ENCODE data around the gene GNG11.

Gene GNG11

DNA sequence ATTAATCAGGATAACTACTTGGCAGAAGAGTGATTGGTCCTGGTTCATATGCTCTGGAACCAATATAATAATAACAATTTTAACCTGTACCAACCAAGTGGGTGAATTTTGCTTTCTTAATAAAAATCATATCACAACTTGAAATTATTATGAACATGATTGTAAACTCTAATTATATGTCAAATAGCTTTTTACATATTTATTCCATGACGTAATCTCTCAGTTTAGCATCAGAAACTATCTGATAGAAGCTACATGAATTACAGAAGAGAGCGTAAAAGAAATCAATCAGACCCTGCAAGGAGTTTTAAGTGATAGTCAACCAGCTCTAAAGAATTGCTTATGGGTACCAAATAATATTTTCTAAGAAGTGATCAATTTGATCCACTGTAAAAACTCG, 10.1 kb downstream of the GNG11 start:
- Histone ChIP-seq H3K9me3 (ENCODE audit: control insufficient read depth in 1 of 2, low read length in 2 of 2) (no peaks in the 10 kb centered on the region), H3K4me1 (ENCODE audit: control insufficient read depth in 1 of 2, insufficient read depth in 2 of 2, low read length in 2 of 2) (peaks cover 0 to 18% of the 10 kb centered on the region in 2 donors), H3K27ac (ENCODE audit: low read length) (no peak overlapping the region), H3K4me3 (ENCODE audit: low read depth in 1 of 2, low read length in 2 of 2) (no peak overlapping the region), H3K36me3 (ENCODE audit: control insufficient read depth in 1 of 2, insufficient read depth in 2 of 2, low read length in 2 of 2) (no peaks in the 10 kb centered on the region), H3K27me3 (ENCODE audit: low read depth, low read length) (no peaks in the 10 kb centered on the region)

DNA sequence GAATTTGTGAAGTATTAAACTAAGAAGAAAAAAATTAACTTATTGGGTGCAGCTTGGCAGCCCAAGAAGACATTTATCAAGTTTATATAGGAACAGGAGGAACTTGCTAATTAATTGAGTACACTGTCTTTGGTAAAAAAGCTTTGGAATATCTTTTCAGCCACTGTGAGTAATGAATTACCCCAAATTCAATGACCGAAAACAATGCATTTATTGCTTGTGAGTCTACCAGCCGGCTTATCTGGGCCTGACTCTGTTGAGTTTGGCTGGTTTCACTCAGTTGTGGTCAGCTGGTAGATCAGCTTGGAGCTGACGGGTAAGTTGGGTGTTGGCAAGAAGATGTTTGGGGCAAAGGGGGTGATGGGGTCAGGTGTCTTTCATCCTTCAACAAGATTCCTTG, 11.6 kb downstream of the GNG11 start:
- H3K27ac ChIP-seq (ENCODE audit: low read length) = no peak overlapping the region

DNA sequence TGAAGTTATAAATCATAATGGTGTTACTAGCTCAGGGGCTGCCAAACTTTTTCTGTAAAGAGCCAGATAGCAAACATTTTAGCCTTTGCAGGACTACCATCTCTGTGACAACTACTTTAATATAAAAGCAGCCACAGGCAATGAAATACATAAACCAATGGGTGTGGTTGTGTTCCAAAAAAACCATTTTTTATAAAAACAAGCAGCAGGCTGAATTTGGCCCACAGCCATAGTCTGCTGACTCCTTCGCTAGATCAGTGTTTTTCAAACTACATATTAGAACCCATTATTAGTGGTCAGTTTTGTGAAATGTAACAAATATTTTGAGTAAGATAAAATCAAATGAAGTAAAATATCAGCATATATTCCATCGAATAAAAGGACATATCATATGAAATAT, 13.6 kb downstream of the GNG11 start:
- H3K9me3 ChIP-seq (ENCODE audit: control insufficient read depth in 1 of 2, low read length in 2 of 2) = no peaks in the 10 kb centered on the region
- H3K4me3 ChIP-seq (ENCODE audit: low read depth in 1 of 2, low read length in 2 of 2) = no peak overlapping the region
- H3K4me1 ChIP-seq (ENCODE audit: control insufficient read depth in 1 of 2, insufficient read depth in 2 of 2, low read length in 2 of 2) = peaks cover 0 to 8% of the 10 kb centered on the region in 2 donors
- H3K36me3 ChIP-seq (ENCODE audit: control insufficient read depth in 1 of 2, insufficient read depth in 2 of 2, low read length in 2 of 2) = no peaks in the 10 kb centered on the region
- no peak overlapping the region for H3K27ac ChIP-seq (ENCODE audit: low read length)
- H3K27me3 ChIP-seq (ENCODE audit: low read depth, low read length) = no peaks in the 10 kb centered on the region

More for the DNA sequence above, 11.6 kb downstream of the GNG11 start:
- no peak overlapping the region for H3K4me3 ChIP-seq (ENCODE audit: low read depth in 1 of 2, low read length in 2 of 2)
- H3K9me3 ChIP-seq (ENCODE audit: control insufficient read depth in 1 of 2, low read length in 2 of 2) = no peaks in the 10 kb centered on the region
- H3K27me3 ChIP-seq (ENCODE audit: low read depth, low read length) = no peaks in the 10 kb centered on the region
- no peaks in the 10 kb centered on the region for H3K36me3 ChIP-seq (ENCODE audit: control insufficient read depth in 1 of 2, insufficient read depth in 2 of 2, low read length in 2 of 2)
- H3K4me1 ChIP-seq (ENCODE audit: control insufficient read depth in 1 of 2, insufficient read depth in 2 of 2, low read length in 2 of 2) = peaks cover 0 to 8% of the 10 kb centered on the region in 2 donors

DNA sequence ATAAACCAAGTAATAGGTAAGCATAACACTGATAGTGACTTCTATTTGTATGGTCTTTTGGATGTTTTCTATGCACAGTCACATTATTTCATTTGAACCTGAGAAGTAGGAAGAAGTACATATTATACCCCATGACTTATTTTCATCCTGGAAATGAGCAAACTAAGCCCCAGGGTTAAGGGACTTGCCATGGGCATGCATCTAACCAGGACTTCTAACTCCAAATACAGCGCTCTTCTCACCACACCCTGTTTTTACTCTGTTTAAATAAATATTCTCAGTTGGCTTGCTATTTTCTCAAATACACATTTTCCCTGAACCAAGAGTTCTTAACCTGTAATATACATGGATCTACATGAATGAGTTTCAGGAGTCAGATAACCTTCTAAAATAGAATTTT, 16.3 kb downstream of the GNG11 start:
- Histone ChIP-seq H3K9me3 (ENCODE audit: control insufficient read depth in 1 of 2, low read length in 2 of 2) (no peaks in the 10 kb centered on the region), H3K36me3 (ENCODE audit: control insufficient read depth in 1 of 2, insufficient read depth in 2 of 2, low read length in 2 of 2) (no peaks in the 10 kb centered on the region), H3K4me1 (ENCODE audit: control insufficient read depth in 1 of 2, insufficient read depth in 2 of 2, low read length in 2 of 2) (peaks cover 0 to 8% of the 10 kb centered on the region in 2 donors), H3K27me3 (ENCODE audit: low read depth, low read length) (no peaks in the 10 kb centered on the region), H3K4me3 (ENCODE audit: low read depth in 1 of 2, low read length in 2 of 2) (no peak overlapping the region), H3K27ac (ENCODE audit: low read length) (no peak overlapping the region)

DNA sequence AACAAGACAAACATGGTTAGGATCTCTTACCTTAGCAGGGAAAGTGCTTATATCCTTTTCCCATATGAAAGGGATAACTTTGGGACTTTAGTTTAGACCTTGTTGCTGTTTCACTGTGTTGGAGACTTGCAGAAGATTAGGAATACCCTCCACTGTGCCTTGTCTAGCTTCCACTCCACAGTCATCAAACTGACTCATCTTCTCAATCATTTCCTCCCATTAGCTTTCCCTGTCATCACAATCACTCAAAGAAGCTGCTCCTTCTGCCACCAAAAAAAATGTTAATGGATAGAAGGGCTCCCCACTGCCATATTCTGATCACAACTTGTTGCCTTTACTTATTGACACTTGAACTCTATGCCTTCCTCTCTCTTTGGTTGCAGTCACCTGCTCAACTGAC, 16.8 kb downstream of the GNG11 start:
- Histone ChIP-seq H3K4me1 (ENCODE audit: control insufficient read depth in 1 of 2, insufficient read depth in 2 of 2, low read length in 2 of 2) (peaks cover 0 to 8% of the 10 kb centered on the region in 2 donors), H3K9me3 (ENCODE audit: control insufficient read depth in 1 of 2, low read length in 2 of 2) (no peaks in the 10 kb centered on the region), H3K27me3 (ENCODE audit: low read depth, low read length) (no peaks in the 10 kb centered on the region), H3K36me3 (ENCODE audit: control insufficient read depth in 1 of 2, insufficient read depth in 2 of 2, low read length in 2 of 2) (no peaks in the 10 kb centered on the region), H3K4me3 (ENCODE audit: low read depth in 1 of 2, low read length in 2 of 2) (no peak overlapping the region), H3K27ac (ENCODE audit: low read length) (no peak overlapping the region)

DNA sequence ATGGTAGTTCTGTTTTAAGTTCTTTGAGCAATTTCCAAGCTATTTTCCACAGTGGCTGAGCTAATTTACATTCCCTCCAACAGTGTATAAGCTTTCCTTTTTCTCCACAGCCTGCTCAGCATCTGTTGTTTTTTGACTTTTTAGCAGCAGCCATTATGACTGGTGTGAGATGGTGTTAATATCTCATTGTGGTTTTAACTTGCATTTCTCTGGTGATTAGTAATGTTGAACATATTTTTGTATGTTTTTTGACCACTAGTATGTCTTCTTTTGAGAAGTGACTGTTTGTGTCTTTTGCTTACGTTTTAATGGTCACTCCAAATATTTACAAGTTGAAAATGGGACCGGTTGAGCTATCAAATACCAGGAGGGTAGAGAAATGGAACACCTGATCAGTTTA, 20.4 kb downstream of the GNG11 start:
- Histone ChIP-seq H3K27ac (ENCODE audit: low read length) (no peak overlapping the region), H3K9me3 (ENCODE audit: control insufficient read depth in 1 of 2, low read length in 2 of 2) (no peaks in the 10 kb centered on the region), H3K4me1 (ENCODE audit: control insufficient read depth in 1 of 2, insufficient read depth in 2 of 2, low read length in 2 of 2) (no peaks in the 10 kb centered on the region), H3K4me3 (ENCODE audit: low read depth in 1 of 2, low read length in 2 of 2) (no peak overlapping the region), H3K36me3 (ENCODE audit: control insufficient read depth in 1 of 2, insufficient read depth in 2 of 2, low read length in 2 of 2) (no peaks in the 10 kb centered on the region), H3K27me3 (ENCODE audit: low read depth, low read length) (no peaks in the 10 kb centered on the region)

DNA sequence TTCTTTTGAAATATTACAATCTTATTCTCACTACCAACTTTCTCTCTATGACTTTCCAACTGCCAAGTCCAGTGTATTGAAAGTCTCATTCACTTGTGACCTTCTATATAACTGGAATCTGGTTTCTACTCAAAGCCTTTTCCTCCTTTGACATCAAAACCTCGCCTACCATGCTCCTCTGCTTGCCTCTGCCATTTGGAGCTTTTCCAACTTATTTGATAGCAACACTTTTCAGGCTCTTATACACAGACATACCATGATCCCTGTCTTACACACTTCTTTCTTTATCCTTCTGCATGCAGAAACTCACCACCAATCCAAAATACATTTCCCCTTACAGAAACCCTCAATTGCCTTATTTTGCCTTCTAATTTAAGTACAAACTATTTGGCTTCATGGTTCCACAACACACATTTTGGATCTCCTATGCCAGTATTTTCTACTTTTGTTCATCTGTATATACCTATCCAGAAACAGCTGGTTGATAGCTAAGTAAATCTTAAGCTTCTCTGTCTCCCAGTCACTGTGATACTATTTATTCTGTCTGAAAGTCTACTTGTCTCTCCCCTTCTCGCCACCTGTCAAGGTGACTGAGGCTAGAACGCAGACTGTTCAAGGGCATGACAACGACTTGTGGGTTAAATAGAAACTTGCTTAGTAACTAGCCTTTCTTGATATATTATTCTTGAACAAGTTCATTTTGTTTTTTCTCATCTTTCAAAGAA, 22.4 kb downstream of the GNG11 start:
- Histone ChIP-seq H3K27ac (ENCODE audit: low read length) (no peak overlapping the region), H3K4me3 (ENCODE audit: low read depth in 1 of 2, low read length in 2 of 2) (no peak overlapping the region), H3K36me3 (ENCODE audit: control insufficient read depth in 1 of 2, insufficient read depth in 2 of 2, low read length in 2 of 2) (no peaks in the 10 kb centered on the region)

DNA sequence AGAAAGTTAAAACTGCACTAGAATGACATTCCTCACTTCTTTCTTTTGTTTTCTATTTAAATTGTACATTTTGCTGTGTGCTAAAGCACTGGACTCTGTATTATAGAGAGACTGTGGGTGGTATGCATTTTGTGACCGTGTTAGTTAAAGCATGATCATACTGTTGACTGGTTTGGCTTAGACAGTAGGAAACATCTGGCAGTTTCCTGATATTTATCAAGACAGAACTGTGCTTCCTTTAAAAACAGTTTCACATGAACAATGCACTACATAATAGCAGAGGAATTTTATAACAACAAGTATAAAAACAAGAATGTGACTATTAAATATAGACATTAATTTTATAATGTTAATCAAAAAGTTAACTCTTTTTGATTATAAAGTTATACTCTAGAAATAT, 23.1 kb downstream of the GNG11 start:
- Histone ChIP-seq H3K4me1 (ENCODE audit: control insufficient read depth in 1 of 2, insufficient read depth in 2 of 2, low read length in 2 of 2) (no peaks in the 10 kb centered on the region), H3K4me3 (ENCODE audit: low read depth in 1 of 2, low read length in 2 of 2) (no peak overlapping the region), H3K27ac (ENCODE audit: low read length) (no peak overlapping the region), H3K36me3 (ENCODE audit: control insufficient read depth in 1 of 2, insufficient read depth in 2 of 2, low read length in 2 of 2) (no peaks in the 10 kb centered on the region), H3K27me3 (ENCODE audit: low read depth, low read length) (no peaks in the 10 kb centered on the region), H3K9me3 (ENCODE audit: control insufficient read depth in 1 of 2, low read length in 2 of 2) (no peaks in the 10 kb centered on the region)

More for the DNA sequence above, 22.4 kb downstream of the GNG11 start:
- no peaks in the 10 kb centered on the region for H3K4me1 ChIP-seq (ENCODE audit: control insufficient read depth in 1 of 2, insufficient read depth in 2 of 2, low read length in 2 of 2)
- H3K9me3 ChIP-seq (ENCODE audit: control insufficient read depth in 1 of 2, low read length in 2 of 2) = no peaks in the 10 kb centered on the region
- H3K27me3 ChIP-seq (ENCODE audit: low read depth, low read length) = no peaks in the 10 kb centered on the region

DNA sequence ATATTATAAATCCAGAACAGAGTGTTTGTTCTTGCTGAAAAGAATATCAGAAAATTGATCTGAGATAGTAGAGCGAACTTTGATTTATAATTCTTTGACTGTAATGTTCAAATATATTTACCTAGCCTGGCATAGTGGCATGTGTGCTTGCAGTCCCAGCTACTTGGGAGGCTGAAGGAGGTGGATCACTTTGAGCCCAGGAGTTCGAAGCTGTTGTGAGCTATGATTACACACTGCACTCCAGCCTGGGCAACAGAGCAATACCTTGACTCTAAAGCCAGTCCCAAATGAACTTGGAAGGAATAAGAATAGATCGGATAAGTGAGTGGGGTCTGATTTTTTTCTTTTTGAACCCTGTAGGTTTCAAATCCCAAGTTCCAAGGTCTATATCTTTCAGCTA, 23.5 kb downstream of the GNG11 start:
- H3K9me3 ChIP-seq (ENCODE audit: control insufficient read depth in 1 of 2, low read length in 2 of 2) = no peaks in the 10 kb centered on the region
- no peak overlapping the region for H3K27ac ChIP-seq (ENCODE audit: low read length)
- no peaks in the 10 kb centered on the region for H3K27me3 ChIP-seq (ENCODE audit: low read depth, low read length)
- H3K4me1 ChIP-seq (ENCODE audit: control insufficient read depth in 1 of 2, insufficient read depth in 2 of 2, low read length in 2 of 2) = no peaks in the 10 kb centered on the region
- H3K4me3 ChIP-seq (ENCODE audit: low read depth in 1 of 2, low read length in 2 of 2) = no peak overlapping the region
- no peaks in the 10 kb centered on the region for H3K36me3 ChIP-seq (ENCODE audit: control insufficient read depth in 1 of 2, insufficient read depth in 2 of 2, low read length in 2 of 2)

DNA sequence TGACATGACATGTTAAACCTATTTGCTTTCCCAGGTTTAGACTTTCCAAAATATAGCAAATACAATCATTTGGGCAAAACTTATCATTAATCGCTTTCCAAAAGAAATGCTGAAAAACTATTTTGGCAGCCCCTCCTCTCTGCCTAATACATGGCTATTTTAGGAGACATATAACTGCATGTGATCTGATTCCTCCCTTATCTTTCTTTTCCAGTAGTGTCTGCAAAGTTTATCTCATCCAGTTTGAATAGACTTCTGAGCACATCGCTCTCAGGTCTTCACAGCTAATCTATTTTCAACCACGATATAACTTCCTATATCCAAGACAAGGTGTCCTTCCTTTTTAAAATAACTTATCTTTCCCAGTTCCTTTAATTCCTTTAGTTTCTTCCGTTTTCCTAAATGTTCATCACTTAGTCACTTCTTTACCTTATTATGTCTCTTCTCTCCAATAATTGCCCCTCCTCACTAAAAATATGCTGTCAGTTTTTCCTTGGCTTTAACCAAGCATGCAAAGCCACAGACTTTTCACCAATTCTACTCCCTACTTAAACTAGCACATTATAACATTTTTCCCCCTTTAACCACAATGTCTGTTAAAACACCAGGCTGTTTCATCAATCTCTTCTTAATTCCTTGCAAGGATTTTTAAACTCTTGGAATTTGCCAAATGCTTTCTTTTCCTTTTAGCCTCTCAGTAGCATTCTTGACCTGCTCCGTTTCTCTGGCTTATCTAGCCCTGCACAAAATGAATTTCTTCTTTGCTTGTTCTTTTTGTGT, 24.4 kb downstream of the GNG11 start:
- H3K9me3 ChIP-seq (ENCODE audit: control insufficient read depth in 1 of 2, low read length in 2 of 2) = no peaks in the 10 kb centered on the region
- no peaks in the 10 kb centered on the region for H3K4me1 ChIP-seq (ENCODE audit: control insufficient read depth in 1 of 2, insufficient read depth in 2 of 2, low read length in 2 of 2)
- no peaks in the 10 kb centered on the region for H3K36me3 ChIP-seq (ENCODE audit: control insufficient read depth in 1 of 2, insufficient read depth in 2 of 2, low read length in 2 of 2)
- H3K4me3 ChIP-seq (ENCODE audit: low read depth in 1 of 2, low read length in 2 of 2) = no peak overlapping the region
- H3K27me3 ChIP-seq (ENCODE audit: low read depth, low read length) = no peaks in the 10 kb centered on the region
- H3K27ac ChIP-seq (ENCODE audit: low read length) = no peak overlapping the region

DNA sequence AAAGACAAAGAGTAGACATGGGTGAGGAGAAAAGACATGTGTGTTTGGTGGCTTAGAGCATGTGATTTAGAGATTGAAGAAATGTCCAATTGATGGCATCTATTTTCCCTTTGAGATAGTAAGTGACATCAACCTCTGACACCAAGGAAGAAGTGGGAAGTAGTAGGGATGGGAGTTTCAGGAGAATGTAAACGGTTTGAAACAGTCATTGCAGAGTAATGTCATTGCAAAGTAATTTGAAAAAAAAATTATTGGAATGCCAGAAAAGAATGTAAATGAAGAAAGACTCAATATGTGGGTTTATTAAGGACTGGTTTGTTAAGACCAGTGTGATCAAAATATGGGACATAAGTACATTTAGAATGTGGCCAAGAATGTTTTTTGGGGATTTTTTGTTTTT, 26.6 kb downstream of the GNG11 start:
- H3K9me3 ChIP-seq (ENCODE audit: control insufficient read depth in 1 of 2, low read length in 2 of 2) = no peaks in the 10 kb centered on the region
- H3K4me3 ChIP-seq (ENCODE audit: low read depth in 1 of 2, low read length in 2 of 2) = no peak overlapping the region
- no peaks in the 10 kb centered on the region for H3K4me1 ChIP-seq (ENCODE audit: control insufficient read depth in 1 of 2, insufficient read depth in 2 of 2, low read length in 2 of 2)
- H3K27me3 ChIP-seq (ENCODE audit: low read depth, low read length) = no peaks in the 10 kb centered on the region
- H3K27ac ChIP-seq (ENCODE audit: low read length) = no peak overlapping the region
- no peaks in the 10 kb centered on the region for H3K36me3 ChIP-seq (ENCODE audit: control insufficient read depth in 1 of 2, insufficient read depth in 2 of 2, low read length in 2 of 2)
